Ammon's horn (tissue), 1 donor: ENCODE results near the gene RANBP17.

Experiments
- DNase-seq: peaks from one replicate; pipeline ENCODE4 v3.0.0-alpha.2; 2016; ENCODE audit warnings: low spot score

The RANBP17 gene

DNA sequence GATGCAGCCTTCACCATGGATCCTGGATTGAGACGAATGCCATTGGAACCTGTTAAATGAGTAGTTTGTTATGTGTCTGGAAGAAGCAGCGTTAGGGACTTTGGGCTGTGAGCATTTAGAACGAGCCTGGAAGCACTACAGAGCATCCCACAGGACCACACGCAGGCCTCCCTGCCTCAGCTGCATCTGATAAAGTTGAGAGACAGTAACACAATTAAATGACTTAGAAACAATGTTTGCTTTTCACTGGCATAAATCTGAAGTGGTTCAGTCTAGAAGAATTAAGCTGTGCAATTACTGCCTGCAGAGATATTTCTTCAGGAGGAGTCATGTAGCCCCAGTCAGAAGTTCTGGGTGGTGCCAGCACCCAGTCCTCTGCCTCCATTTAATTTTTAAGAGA is 437.4 kb downstream of the RANBP17 start:
- DNase-seq: no peak

DNA sequence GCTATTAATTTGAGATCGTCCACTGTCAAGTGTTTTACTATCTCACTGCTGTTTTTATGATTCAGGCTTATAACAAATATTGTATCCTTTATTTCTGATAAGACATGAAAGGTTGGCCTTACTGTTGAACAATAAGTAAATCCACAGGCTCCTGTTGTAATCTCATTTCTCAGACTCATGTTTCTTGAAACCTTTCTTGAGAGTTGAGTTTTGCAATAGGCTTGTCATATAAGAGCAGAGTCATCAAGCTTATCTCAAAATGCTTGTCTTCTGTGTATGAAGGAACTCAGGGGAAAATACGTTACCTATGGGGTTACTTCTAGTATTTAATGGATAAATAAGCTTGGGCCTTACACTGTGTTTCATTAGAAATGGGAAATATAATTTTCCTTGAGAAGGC is 438.0 kb downstream of the RANBP17 start:
- DNase-seq: no peak

DNA sequence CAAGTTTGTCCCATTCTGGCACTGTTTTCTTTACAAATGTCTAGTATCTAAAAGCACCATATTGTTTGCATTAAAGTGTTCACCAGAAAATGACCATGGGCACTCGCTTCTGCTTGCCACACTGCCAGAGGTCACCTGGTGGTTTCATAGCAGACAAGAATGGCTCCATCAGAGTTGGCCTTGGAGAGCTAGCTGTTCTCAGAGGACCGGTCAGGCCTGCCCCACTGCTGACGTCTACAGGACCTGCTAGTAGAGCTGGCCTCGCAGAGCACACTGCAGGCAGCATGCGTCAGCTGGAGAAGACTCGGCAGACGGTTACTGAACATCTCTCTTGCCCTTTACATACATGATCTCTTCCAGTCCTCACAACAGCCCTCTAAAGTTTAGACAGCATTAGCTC is 438.5 kb downstream of the RANBP17 start:
- DNase-seq: no peak

DNA sequence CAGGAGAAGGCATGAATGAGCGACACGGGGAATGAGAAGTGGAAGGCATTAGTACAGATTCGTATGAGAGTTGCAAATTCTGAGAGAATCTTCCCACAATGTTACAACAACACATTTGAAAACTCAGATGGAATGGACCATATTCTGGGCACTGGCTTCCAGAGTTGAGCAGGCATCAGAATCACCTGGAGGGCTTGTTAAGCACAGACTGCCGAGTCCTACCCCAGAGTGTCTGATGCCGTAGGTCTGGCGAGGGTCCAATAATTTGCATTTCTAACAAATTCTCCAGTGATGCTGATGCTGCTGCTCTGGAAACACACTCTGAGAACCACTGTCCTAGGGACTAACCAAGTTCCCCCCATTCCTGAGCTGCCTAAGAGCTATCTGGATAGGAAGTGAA is 444.3 kb downstream of the RANBP17 start:
- DNase-seq: no peak

DNA sequence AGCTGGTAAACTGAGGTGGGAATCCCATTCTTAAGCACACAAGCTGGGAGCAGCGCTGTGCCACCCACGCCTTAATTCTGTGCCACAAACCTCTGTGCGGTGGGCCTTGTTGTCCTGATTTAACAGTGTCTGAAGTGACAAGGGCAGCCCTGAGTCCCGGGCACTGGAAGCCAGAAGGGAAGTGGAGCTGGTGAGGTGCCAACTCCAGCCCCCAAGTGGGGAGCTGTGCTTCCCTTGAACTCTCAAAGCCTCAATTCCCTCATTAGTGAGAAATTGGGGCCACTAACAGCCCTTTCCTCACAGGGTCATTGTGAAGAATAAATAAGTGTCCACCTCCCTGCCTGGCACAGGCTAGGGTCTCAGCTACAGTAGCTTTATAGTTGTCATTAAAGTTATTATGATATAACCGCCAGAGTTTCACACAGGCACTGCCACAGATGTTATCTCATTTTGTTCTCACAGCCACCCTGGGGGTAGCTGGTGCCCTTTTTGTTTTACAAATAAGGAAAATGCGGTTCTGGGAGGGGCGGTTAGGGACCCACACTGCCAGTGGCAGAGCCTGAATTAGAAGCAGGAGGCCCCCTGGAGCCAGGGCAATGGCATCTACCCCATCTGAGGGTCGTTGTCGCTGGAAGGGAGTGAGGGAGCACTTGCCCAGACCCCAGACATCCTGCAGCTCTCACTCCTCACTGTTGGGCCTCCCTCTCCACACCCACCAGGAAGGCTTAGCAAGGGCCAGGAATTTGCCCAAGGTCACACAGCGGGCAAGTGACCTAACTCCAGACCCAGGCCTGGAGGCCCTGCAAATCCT is 445.2 kb downstream of the RANBP17 start:
- no peak for DNase-seq

DNA sequence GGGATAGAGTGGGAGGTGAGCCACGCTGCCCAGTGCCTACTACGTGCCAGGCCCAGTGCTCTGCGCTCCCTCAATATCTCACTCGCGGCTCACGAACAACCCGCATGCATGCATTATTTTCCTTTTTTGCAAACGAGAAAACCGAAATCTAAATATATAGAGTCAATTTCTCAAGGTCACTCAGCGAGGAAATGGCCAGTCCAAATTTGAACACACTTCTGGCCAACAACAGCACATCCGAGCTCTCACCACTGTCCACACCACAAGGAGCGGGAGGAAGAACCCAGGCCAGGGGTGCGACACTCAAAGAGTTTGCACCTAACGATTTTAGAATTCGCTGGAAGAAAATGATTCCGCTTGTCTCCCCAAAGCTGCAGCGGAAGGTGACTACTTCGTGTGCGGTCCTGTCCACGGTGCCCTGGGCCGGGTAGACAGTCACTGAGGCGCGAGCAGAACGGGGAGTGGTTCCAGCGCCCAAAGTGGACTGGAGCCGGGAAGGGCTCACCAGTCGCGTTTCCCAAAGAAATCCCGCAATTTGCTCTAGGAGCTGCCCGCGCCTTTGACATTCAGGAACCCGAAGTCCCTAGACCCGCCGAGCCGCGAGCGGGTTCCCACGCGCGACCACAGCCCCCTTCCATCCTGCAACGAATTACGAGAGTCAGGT is 446.1 kb downstream of the RANBP17 start:
- DNase-seq: no peak

GRCh38 chr5:171308453-171309275 is 446.8 kb downstream of the RANBP17 start, which contains the start of gene TLX3:
TLX3 (plus strand) TSS chr5:171309248; CDS start chr5:171309366, 118 bp downstream.
- DNase-seq: no peak

DNA sequence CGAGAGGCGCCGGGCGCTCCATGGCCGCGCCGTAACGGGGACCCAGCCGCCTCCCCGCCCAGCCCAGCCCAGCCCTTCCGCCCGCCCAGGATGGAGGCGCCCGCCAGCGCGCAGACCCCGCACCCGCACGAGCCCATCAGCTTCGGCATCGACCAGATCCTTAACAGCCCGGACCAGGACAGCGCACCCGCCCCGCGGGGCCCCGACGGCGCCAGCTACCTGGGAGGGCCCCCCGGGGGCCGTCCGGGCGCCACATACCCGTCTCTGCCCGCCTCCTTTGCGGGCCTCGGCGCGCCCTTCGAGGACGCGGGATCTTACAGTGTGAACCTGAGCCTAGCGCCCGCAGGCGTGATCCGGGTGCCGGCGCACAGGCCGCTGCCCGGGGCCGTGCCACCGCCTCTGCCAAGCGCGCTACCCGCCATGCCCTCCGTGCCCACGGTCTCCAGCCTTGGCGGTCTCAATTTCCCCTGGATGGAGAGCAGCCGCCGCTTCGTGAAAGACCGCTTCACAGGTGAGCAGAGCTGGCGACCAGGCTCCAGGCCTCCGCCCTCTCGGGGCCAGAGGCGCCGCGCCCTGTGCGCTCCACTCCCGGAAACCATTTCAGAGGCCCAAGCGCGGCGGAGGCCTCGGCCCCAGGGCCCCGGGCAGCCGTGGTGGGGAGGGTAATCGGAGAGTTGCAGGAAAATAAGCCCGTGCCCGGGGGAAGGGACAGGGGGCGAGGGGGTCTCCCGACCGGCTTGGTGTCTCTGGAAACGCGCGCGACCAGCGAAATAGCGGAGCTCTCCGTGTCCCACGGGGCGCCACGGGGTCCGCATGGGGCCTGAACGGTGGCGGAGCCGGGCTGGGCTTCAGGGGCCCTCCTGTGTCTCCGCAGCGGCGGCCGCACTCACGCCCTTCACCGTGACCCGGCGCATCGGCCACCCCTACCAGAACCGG is 447.7 kb downstream of the RANBP17 start:
- no peak for DNase-seq

- DNase-seq: no peak
These were observed 448.5 kb downstream of the RANBP17 start for GRCh38 chr5:171310212-171310818.

GRCh38 chr5:171310819-171311321 is 449.1 kb downstream of the RANBP17 start:
- DNase-seq: no peak

DNA sequence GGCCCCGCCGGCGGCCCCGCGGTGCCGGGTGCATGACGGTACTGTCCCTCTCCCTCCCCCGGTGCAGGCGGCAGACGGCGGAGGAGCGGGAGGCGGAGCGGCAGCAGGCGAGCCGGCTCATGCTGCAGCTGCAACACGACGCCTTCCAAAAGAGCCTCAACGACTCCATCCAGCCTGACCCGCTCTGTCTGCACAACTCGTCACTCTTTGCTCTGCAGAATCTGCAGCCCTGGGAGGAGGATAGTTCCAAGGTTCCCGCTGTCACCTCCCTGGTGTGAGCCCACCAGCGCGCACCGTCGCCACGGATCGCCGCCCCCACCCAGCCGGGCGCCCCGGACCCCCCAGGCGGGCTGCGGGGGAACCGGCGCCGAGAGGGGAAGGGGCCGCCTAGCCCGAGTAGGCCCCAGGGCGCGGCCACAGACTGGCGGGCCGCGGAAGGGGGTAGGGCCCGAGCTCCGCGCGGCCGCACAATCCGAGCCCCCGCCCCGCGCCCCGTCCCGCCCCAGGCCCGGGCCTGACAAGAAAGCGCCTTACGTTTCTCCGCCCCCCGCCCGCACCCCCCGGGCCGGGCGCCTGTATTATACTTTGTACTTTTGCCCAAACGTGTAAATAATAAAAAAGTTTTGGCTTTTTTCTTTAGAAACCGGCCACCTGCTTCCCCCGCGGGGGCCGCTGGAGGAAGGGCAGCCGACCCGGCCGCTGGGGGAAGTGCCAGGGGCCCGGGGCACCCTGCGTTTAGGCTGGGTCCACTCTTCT is 449.7 kb downstream of the RANBP17 start:
- DNase-seq: no peak

DNA sequence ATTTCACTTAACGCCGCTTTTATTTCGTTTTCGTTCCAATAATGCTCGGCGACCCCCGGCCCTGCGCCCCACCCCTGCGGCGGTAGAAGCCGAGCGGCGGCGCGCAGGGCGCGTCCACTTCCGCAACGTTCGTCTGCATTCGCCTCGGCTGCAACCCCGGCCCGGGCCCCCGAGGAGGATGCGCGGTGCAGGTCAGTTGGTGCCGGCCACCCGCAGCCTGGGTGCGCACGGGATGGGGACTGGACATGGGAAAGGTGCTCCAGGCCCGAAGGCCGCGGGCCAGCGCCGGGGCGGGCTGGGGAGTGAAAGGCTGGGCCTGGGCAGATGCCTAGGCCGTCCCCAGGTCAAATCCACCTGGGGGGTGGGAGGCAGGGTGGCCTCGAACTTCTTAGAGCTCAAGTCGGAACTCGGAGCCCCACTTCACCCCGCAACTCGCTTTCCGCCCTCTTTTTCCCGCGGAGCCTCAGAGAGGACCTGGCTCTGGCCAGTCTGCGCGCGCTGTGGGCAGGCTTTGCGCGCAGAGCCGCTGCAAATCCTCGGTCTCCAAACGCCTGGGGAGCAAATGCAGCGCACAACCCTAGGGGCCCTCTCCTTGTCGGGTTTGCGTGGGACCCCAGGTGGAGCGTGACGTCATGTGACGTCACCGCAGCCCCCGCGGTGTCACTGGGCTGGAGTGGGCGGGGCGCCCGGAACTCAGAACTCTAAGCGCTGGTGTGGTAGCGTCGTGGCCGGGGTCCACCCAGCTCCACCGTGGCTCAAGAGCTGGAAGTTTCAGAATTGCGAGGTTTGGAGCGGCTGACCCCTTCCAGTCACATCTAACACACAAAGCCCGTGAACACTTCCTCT is 450.5 kb downstream of the RANBP17 start:
- no peak for DNase-seq

- DNase-seq: no peak
These were observed 451.8 kb downstream of the RANBP17 start for GRCh38 chr5:171313481-171314206.

DNA sequence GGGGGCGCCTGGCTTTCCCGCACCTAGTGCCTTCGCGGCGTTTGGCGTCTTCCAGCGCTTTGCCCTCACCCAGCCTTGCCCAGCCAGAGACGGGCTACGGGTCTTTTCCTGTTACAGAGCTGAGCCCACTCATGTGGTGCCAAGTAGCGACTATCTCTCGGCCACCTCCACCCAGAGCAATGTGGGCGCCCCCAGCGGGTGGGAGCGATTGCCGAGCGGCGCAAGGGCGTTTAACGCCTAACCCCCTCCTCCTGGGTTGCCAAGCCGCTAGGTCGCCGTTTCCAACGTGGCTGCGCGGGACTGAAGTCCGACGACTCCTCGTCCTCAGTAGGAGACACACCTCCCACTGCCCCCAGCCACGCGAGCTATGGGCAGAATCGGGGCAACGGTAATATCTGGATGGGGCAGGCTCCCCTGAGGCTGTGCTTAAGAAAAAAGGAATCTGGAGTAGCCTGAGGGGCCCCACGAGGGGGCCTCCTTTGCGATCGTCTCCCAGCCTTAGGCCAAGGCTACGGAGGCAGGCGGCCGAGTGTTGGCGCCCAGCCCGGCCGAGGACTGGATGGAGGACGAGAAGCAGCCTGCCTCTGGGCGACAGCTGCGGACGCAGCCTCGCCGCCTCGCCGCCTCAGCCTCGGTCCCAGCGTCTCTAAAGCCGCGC is 453.0 kb downstream of the RANBP17 start:
- no peak for DNase-seq

DNA sequence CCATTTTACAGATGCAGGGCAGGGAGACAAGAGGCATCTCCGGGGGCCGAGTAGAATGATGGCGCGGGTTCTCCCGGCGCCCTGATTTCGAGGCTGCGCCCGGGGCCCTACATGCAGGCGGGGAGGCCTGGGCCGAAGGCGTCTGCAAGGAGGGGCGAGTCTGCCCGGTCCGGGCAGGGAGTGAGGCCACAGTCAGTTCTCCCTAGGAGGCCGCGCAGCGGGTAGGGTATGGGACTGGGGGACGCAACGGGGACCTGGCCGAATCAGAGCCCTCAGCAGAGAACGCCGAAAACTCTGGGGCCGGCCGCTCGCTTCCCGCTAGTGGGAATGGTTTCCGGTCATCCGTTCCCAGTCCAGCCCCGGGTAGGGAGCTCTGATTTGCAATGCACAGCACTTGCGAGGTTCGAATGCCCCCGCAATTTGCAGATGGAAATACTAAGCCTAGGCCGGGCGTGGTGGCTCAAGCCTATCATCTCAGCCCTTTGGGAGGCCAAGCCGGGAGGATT is 453.6 kb downstream of the RANBP17 start:
- no peak for DNase-seq

DNA sequence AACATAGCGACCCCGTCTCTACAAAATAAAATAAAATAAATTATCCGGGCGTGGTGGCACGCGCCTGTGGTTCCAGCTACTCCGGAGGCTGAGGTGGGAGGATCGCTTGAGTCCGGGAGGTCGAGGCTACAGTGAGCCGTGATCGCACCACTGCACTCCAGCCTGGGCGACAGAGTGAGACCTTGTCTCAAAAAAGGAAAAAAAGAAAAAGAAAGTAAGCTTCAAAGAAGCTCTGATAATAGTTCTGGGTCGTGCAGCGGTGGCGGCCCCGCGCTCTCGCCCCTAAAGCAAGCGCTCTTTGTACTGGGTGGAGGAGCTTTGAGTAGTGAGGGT is 454.1 kb downstream of the RANBP17 start:
- DNase-seq: no peak

- DNase-seq: no peak
These were observed 454.7 kb downstream of the RANBP17 start for GRCh38 chr5:171316258-171317121.
